HUES48 (cell line): ENCODE measurements around the gene ALDH3A1.

Source experiments
- H3K27ac ChIP-seq: one replicate; pipeline ENCODE4 v1.7.0; 2013; ENCODE audit warnings: low read depth, low read length, inconsistent platforms
- H3K27me3 ChIP-seq: 2 replicates; pipeline ENCODE4 v1.6.1; 2013; ENCODE audit warnings: mild to moderate bottlenecking, low read length; ENCODE audit not compliant: control insufficient read depth, insufficient read depth
- H3K36me3 ChIP-seq: 2 replicates; pipeline ENCODE4 v1.6.1; 2013; ENCODE audit warnings: low read length; ENCODE audit not compliant: control insufficient read depth, insufficient read depth
- H3K4me1 ChIP-seq: 2 replicates; pipeline ENCODE4 v1.6.1; 2013; ENCODE audit warnings: mild to moderate bottlenecking, low read length; ENCODE audit not compliant: control insufficient read depth, insufficient read depth
- H3K4me3 ChIP-seq: 2 replicates; pipeline ENCODE4 v1.5.1; 2013; ENCODE audit warnings: mild to moderate bottlenecking, low read depth, low read length
- H3K9ac ChIP-seq: 2 replicates; pipeline ENCODE4 v1.6.1; 2013; ENCODE audit warnings: mild to moderate bottlenecking, low read depth, low read length, moderate library complexity
- H3K9me3 ChIP-seq: 2 replicates; pipeline ENCODE4 v1.6.1; 2013; ENCODE audit warnings: low read length; ENCODE audit not compliant: control insufficient read depth, insufficient read depth

ALDH3A1 gene

GRCh38 chr17:19747829-19748806, at the start of gene ALDH3A1:
Gene ALDH3A1 (minus strand): TSS chr17:19748298. CDS start chr17:19745129, 3,169 bp downstream.
- Histone ChIP-seq H3K4me1 (peaks cover 2% of the 10 kb centered on the region; the same call in 1 of the 2 replicates), H3K9ac (no peak within 1 kb of the TSS), H3K4me3 (no peak within 1 kb of the TSS), H3K36me3 (no peaks in the 10 kb centered on the region), H3K27ac (no peak within 1 kb of the TSS), H3K27me3 (peaks cover 7% of the 10 kb centered on the region; the same call in 1 of the 2 replicates), H3K9me3 (no peaks in the 10 kb centered on the region)

GRCh38 chr17:19796457-19796856, 48.4 kb upstream of the ALDH3A1 start:
- Histone ChIP-seq H3K9ac (no peak overlapping the region), H3K9me3 (peaks cover 5% of the 10 kb centered on the region; the same call in 1 of the 2 replicates), H3K36me3 (peaks cover 20% of the 10 kb centered on the region; the same call in 1 of the 2 replicates), H3K4me1 (no peaks in the 10 kb centered on the region), H3K27ac (no peak overlapping the region), H3K4me3 (no peak overlapping the region), H3K27me3 (no peaks in the 10 kb centered on the region)

- H3K36me3 ChIP-seq, result peaks cover 21% of the 10 kb centered on the region; the same call in 1 of the 2 replicates
- peaks cover 5% of the 10 kb centered on the region; the same call in 1 of the 2 replicates for H3K9me3 ChIP-seq
- no peaks in the 10 kb centered on the region for H3K4me1 ChIP-seq
- no peak overlapping the region for H3K9ac ChIP-seq
- no peaks in the 10 kb centered on the region for H3K27me3 ChIP-seq
- H3K4me3 ChIP-seq, result no peak overlapping the region
- no peak overlapping the region for H3K27ac ChIP-seq
Measured at GRCh38 chr17:19791918-19792550, 43.9 kb upstream of the ALDH3A1 start.

- no peak overlapping the region for H3K27ac ChIP-seq
- 0 out of 2 replicates have a peak, but pooled peaks cover 4% of the 10 kb centered on the region for H3K36me3 ChIP-seq
- H3K4me3 ChIP-seq, result no peak overlapping the region
- no peaks in the 10 kb centered on the region for H3K27me3 ChIP-seq
- no peaks in the 10 kb centered on the region for H3K9me3 ChIP-seq
- no peaks in the 10 kb centered on the region for H3K4me1 ChIP-seq
- H3K9ac ChIP-seq, result no peak overlapping the region
Measured at GRCh38 chr17:19787733-19788357, 39.7 kb upstream of the ALDH3A1 start.

GRCh38 chr17:19785854-19786253, 37.8 kb upstream of the ALDH3A1 start:
- Histone ChIP-seq H3K4me1 (no peaks in the 10 kb centered on the region), H3K27me3 (no peaks in the 10 kb centered on the region), H3K36me3 (peaks cover 8% of the 10 kb centered on the region; the same call in 1 of the 2 replicates), H3K4me3 (no peak overlapping the region), H3K27ac (no peak overlapping the region), H3K9ac (no peak overlapping the region), H3K9me3 (no peaks in the 10 kb centered on the region)

GRCh38 chr17:19781488-19782458, 33.7 kb upstream of the ALDH3A1 start:
- no peak overlapping the region for H3K27ac ChIP-seq
- no peaks in the 10 kb centered on the region for H3K9me3 ChIP-seq
- no peak overlapping the region for H3K9ac ChIP-seq
- no peaks in the 10 kb centered on the region for H3K4me1 ChIP-seq
- H3K27me3 ChIP-seq, result no peaks in the 10 kb centered on the region
- peaks cover 4% of the 10 kb centered on the region; the same call in 1 of the 2 replicates for H3K36me3 ChIP-seq
- H3K4me3 ChIP-seq, result no peak overlapping the region

- no peak overlapping the region for H3K9ac ChIP-seq
- no peaks in the 10 kb centered on the region for H3K27me3 ChIP-seq
- H3K4me3 ChIP-seq, result no peak overlapping the region
- H3K27ac ChIP-seq, result no peak overlapping the region
- peaks cover 4% of the 10 kb centered on the region; the same call in 1 of the 2 replicates for H3K36me3 ChIP-seq
- no peaks in the 10 kb centered on the region for H3K9me3 ChIP-seq
- H3K4me1 ChIP-seq, result no peaks in the 10 kb centered on the region
Measured at GRCh38 chr17:19780846-19781245, 32.7 kb upstream of the ALDH3A1 start.

GRCh38 chr17:19773534-19773933, 25.4 kb upstream of the ALDH3A1 start:
- no peak overlapping the region for H3K4me3 ChIP-seq
- H3K36me3 ChIP-seq, result no peaks in the 10 kb centered on the region
- H3K4me1 ChIP-seq, result no peaks in the 10 kb centered on the region
- H3K27me3 ChIP-seq, result no peaks in the 10 kb centered on the region
- H3K9me3 ChIP-seq, result no peaks in the 10 kb centered on the region
- no peak overlapping the region for H3K27ac ChIP-seq
- no peak overlapping the region for H3K9ac ChIP-seq

- no peaks in the 10 kb centered on the region for H3K36me3 ChIP-seq
- H3K4me1 ChIP-seq, result no peaks in the 10 kb centered on the region
- H3K27me3 ChIP-seq, result no peaks in the 10 kb centered on the region
- H3K9me3 ChIP-seq, result no peaks in the 10 kb centered on the region
- no peak overlapping the region for H3K27ac ChIP-seq
- H3K4me3 ChIP-seq, result no peak overlapping the region
- H3K9ac ChIP-seq, result no peak overlapping the region
Measured at GRCh38 chr17:19771971-19772630, 24.0 kb upstream of the ALDH3A1 start.
